AG04450 (cell line): ENCODE measurements around the gene TOP2B. TPM values are rescaled to one million over a fixed set of nuclear protein-coding genes. Genes with fewer than 3 reads are reported as not detected.

ENCODE experiments used
- CTCF ChIA-PET: fragments of 300-600, 350-600 bp; formaldehyde crosslinking; extraction: SDS; loops from one replicate; lab custom pipeline; 2022; ENCODE audit warnings: antibody characterized with exemption, inconsistent platforms; lab: Charles Lee
- POLR2A ChIA-PET: fragments of 350-600 bp; formaldehyde crosslinking; extraction: SDS; loops from one replicate; lab custom pipeline; 2021; ENCODE audit warnings: antibody characterized with exemption, inconsistent platforms; lab: Yijun Ruan, JAX
- DNase-seq: peaks from one replicate; pipeline ENCODE4 v3.0.0-alpha.2; 2011; ENCODE audit warnings: low read depth, low spot score
- H3K27ac ChIP-seq: one replicate; pipeline ENCODE4 v1.5.1; 2012; ENCODE audit warnings: low read depth, low read length, control low read depth
- H3K27me3 ChIP-seq: one replicate; pipeline ENCODE4 v1.6.0; 2012; ENCODE audit warnings: low read length; ENCODE audit not compliant: control insufficient read depth, insufficient read depth
- H3K4me3 ChIP-seq: 2 replicates; pipeline ENCODE4 v1.5.1; 2011; ENCODE audit warnings: mild to moderate bottlenecking, low read depth, low read length, control low read depth
- H3K9me3 ChIP-seq: 2 replicates; pipeline ENCODE4 v1.5.1; 2012; ENCODE audit warnings: low read length; ENCODE audit not compliant: control insufficient read depth, insufficient read depth
- CTCF ChIP-seq: IDR thresholded peaks from 2 replicates; pipeline ENCODE4 v1.5.1; 2011; ENCODE audit warnings: low read depth, low read length, control low read depth, inconsistent platforms
- polyA plus RNA-seq: library from polyadenylated mRNA; depleted of rRNA; stranded (reverse); fragments of >200 nt; gene quantifications from 2 replicates; pipeline ENCODE4 v1.2.3, GENCODE V29; 2011

The TOP2B gene
- polyA plus RNA-seq, 1 experiment, result 95.9 TPM

DNA sequence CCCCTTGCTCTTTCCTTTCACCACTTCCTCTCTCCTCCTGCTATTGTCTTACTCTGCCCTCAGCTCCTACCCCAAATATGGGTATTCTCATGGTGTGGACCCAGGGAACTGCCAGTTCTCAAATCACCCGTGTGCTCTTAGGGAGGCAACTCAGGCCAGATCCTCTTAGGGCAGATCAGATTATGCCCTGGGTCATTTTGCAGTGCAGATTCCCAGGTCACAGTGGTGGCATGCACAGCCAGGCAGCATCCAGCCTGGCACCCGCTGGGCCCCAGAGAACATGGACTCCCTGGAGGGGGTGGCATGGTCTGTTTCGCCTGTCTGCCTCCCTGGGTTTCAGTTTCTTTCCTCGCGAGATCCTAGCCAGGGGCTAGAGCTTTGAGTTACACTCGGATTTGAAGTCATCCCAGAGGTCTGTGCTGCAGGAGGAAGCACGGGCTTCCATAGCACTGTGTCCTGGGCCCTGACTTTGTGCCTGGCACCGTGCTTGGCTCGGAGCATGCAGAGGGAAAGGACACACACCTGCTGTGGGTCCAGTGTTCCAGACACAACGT is 96.1 kb downstream of the TOP2B start:
- Histone ChIP-seq H3K27ac (no peak overlapping the region), H3K27me3 (no peaks in the 10 kb centered on the region), H3K4me3 (no peak overlapping the region), H3K9me3 (no peaks in the 10 kb centered on the region)
- DNase-seq, result no peak
- ChIA-PET CTCF (interaction anchor here (1.3 kb wide), 1 partner anchor 24 kb away, joined by 7 read pairs; no protein-coding TSS in a partner anchor), POLR2A (no interaction called here)
- TF ChIP-seq CTCF, result no peak

DNA sequence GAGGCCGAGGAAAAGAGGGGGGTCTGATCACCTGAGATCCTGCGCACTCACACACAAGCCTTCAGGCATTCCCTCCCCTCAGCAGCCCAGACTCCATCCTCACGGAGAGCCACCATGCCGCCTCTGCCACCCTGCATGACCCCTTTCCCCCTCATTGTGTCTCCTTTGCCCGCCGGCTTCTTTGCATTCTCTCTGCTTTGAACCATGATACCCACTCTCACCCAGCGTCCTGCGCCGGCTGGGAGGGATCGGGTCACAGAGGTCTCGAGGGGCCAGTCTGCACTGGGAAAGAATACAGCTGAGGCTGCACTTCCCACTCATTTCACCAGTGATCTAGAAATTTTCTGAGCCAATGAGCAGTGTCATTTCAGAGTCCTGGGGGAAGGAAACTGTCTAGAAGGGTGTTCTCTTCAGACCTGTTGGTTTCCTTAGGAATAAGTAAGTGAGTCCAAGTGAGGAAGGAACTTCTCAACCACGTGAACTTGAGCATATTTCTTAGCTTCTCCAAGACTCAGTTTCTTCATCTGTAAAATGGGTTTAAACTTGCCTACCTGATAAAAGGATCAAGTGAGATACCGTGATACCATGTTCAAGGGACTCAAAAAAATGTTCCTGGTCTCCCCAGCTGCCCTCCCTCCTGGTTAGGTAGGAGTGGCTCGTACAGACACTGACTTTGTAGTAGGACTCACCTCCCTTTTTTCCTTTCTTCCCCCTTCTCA is 96.7 kb downstream of the TOP2B start:
- no peak overlapping the region for H3K27ac ChIP-seq
- POLR2A ChIA-PET, result no interaction called here
- H3K4me3 ChIP-seq, result no peak overlapping the region
- no peaks in the 10 kb centered on the region for H3K9me3 ChIP-seq
- H3K27me3 ChIP-seq, result no peaks in the 10 kb centered on the region
- CTCF ChIA-PET, result no interaction called here
- DNase-seq, result no peak
- TF ChIP-seq CTCF, result no peak

GRCh38 chr3:25567388-25567787 is 97.3 kb downstream of the TOP2B start:
- Histone ChIP-seq H3K27ac (no peak overlapping the region), H3K27me3 (no peaks in the 10 kb centered on the region), H3K4me3 (no peak overlapping the region), H3K9me3 (no peaks in the 10 kb centered on the region)
- POLR2A ChIA-PET, result no interaction called here
- no peak for DNase-seq
- TF ChIP-seq CTCF, result no peak
- CTCF ChIA-PET, result no interaction called here

DNA sequence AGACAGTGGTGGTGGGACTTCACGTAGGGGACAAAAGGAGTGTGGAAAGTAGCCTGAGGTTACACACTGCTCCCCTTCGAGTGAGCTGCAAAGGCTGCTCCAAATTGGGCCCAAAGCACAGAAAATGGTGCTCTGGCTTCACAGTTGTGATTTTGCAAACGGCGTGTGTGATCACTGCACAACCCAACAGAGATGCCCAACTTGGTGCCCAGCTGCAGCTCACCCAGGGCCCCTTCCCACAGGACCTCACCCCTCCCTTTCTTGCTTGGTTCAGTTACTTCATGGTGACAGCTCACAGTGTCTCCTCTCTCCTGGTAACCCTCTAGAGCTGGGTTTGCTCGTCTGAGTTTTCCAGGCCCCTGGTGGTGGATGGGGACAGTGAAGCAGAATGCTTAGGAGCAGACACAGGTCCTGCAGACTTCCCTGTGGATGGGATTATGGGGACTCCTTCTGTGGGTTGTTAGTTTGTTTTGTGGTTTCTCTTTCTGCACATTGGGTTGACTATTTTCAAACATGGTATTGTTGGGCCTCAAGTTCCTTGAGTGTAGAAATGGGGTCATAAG is 98.3 kb downstream of the TOP2B start:
- Histone ChIP-seq H3K9me3 (no peaks in the 10 kb centered on the region), H3K27ac (no peak overlapping the region), H3K4me3 (no peak overlapping the region), H3K27me3 (no peaks in the 10 kb centered on the region)
- no peak for DNase-seq
- no peak for TF ChIP-seq CTCF
- CTCF ChIA-PET, result no interaction called here
- POLR2A ChIA-PET, result no interaction called here

GRCh38 chr3:25565807-25566206 is 98.9 kb downstream of the TOP2B start:
- POLR2A ChIA-PET, result no interaction called here

More at GRCh38 chr3:25565807-25566206, 98.9 kb downstream of the TOP2B start:
- no peak overlapping the region for H3K4me3 ChIP-seq
- DNase-seq, result no peak
- H3K27me3 ChIP-seq, result no peaks in the 10 kb centered on the region
- no peak overlapping the region for H3K27ac ChIP-seq
- no peaks in the 10 kb centered on the region for H3K9me3 ChIP-seq
- CTCF ChIA-PET, result no interaction called here
- TF ChIP-seq CTCF, result no peak
